RWPE1 (cell line): ENCODE results near the gene TMEM69.
"Not testable (repeated sequence)": the region's sequence is repeated elsewhere in the genome, so short reads cannot be mapped to it uniquely, and the experiment has no call there.

ENCODE experiments used
- CTCF ChIA-PET: fragments of 350-600 bp; sonication (Branson Sonifier 250); formaldehyde crosslinking; extraction: SDS; loops from one replicate; lab custom pipeline; 2021; lab: Yijun Ruan, JAX
- POLR2A ChIA-PET: fragments of 400-600 bp; formaldehyde crosslinking; extraction: SDS; loops from one replicate; lab custom pipeline; 2020; ENCODE audit warnings: antibody characterized with exemption; ENCODE audit not compliant: low non-redundant PET; lab: Yijun Ruan, JAX
- DNase-seq: peaks from one replicate; pipeline ENCODE4 v3.0.0; 2012; ENCODE audit warnings: low spot score
- H3K27ac ChIP-seq: fragments of 450-650 bp; 2 replicates; pipeline ENCODE4 v1.5.1; 2017
- TF ChIP-seq, protein P1 (sequence below): fragments of 450-650 bp; conservative IDR thresholded peaks from 2 replicates; pipeline ENCODE4 v1.5.1; 2017; ENCODE audit warnings: low read depth, mild to moderate bottlenecking

Gene TMEM69

GRCh38 chr1:45704637-45705036 is 16.7 kb downstream of the TMEM69 start:
- POLR2A ChIA-PET = no interaction called here
- CTCF ChIA-PET = interaction anchor here (0.5 kb wide), 1 partner anchor 9 kb away, joined by 3 read pairs; no protein-coding TSS in a partner anchor
- TF ChIP-seq, protein P1, sequence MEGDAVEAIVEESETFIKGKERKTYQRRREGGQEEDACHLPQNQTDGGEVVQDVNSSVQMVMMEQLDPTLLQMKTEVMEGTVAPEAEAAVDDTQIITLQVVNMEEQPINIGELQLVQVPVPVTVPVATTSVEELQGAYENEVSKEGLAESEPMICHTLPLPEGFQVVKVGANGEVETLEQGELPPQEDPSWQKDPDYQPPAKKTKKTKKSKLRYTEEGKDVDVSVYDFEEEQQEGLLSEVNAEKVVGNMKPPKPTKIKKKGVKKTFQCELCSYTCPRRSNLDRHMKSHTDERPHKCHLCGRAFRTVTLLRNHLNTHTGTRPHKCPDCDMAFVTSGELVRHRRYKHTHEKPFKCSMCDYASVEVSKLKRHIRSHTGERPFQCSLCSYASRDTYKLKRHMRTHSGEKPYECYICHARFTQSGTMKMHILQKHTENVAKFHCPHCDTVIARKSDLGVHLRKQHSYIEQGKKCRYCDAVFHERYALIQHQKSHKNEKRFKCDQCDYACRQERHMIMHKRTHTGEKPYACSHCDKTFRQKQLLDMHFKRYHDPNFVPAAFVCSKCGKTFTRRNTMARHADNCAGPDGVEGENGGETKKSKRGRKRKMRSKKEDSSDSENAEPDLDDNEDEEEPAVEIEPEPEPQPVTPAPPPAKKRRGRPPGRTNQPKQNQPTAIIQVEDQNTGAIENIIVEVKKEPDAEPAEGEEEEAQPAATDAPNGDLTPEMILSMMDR = no peak
- no peak for DNase-seq
- H3K27ac ChIP-seq = no peak overlapping the region

DNA sequence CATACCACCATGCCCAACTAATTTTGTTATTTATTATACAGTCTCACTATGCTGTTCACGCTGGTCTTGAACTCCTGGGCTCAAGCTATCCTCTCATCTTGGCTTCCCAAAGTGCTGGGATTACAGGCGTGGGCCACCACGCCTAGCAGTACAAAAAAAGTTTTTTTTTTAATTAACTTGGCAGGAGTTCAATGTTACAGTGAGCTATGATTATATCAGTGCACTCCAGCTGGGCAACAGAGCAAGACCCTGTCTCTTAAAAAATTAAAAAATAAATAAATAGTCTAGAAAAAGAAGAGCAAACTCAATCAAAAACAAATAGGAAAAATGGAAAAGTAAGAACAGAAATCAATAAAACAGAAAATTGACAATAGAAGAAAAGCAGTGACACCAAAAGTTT is 25.7 kb downstream of the TMEM69 start:
- POLR2A ChIA-PET = no interaction called here

GRCh38 chr1:45716700-45717099 is 28.7 kb downstream of the TMEM69 start:
- POLR2A ChIA-PET = no interaction called here
- no peak overlapping the region for H3K27ac ChIP-seq
- TF ChIP-seq, protein P1 = no peak
- no peak for DNase-seq
- CTCF ChIA-PET = interaction anchor here (0.6 to 1.1 kb wide), 2 partner anchors 22 to 76 kb away, joined by 3 to 4 read pairs; no protein-coding TSS in a partner anchor

More for the DNA sequence above, 25.7 kb downstream of the TMEM69 start:
- no peak overlapping the region for H3K27ac ChIP-seq
- DNase-seq = no peak
- TF ChIP-seq, protein P1 = no peak
- CTCF ChIA-PET = interaction anchor here (0.7 to 0.8 kb wide), 2 partner anchors 9 to 110 kb away, joined by 3 to 4 read pairs; no protein-coding TSS in a partner anchor

DNA sequence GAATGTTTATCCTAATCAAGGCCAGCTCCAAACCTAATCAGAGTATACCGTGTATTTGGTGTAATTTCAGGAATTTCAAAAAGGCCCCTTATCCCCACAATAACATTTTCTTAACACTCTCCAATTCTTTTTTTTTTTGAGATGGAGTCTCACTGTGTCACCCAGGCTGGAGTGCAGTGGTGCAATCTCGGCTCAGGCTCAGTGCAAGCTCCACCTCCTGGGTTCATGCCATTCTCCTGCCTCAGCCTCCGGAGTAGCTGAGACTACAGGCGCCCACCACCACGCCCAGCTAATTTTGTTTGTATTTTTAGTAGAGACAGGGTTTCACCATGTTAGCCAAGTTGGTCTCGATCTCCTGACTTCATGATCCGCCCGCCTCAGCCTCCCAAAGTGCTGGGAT is 29.4 kb downstream of the TMEM69 start:
- DNase-seq, POLR2A ChIA-PET, H3K27ac ChIP-seq: not testable (repeated sequence)
- CTCF ChIA-PET = interaction anchor here (0.6 to 1.1 kb wide), 3 partner anchors 16 to 76 kb away, joined by 3 to 5 read pairs (median 4); no protein-coding TSS in a partner anchor

GRCh38 chr1:45718289-45718688 is 30.3 kb downstream of the TMEM69 start:
- DNase-seq = no peak
- TF ChIP-seq, protein P1 = no peak
- H3K27ac ChIP-seq = no peak overlapping the region
- ChIA-PET CTCF (interaction anchor here (0.7 kb wide), 1 partner anchor 28 kb away, joined by 3 read pairs; no protein-coding TSS in a partner anchor), POLR2A (no interaction called here)

DNA sequence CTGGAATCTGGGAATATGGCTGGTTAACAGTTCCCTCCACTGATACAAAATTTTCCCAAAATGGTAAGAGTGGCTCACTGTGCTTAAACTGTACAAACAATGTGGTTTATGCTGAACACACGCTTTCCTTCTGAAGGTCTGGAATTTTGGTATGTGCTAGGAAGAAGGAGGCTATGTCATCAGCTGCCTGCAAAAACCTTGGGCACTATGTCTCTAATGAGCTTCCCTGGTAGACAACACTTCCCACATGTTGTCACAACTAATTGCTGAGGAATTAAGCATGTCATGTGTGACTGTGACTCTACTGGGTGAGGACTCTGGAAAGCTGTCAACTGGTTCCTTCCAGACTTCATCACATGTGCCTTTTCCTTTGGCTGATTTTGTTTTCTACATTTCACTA is 33.2 kb downstream of the TMEM69 start:
- DNase-seq = no peak
- TF ChIP-seq, protein P1 = no peak
- POLR2A ChIA-PET = no interaction called here
- H3K27ac ChIP-seq = no peak overlapping the region
- CTCF ChIA-PET = no interaction called here

- ChIA-PET POLR2A (no interaction called here), CTCF (no interaction called here)
- TF ChIP-seq, protein P1 = no peak
- H3K27ac ChIP-seq = no peak overlapping the region
- DNase-seq = no peak
These were observed 34.8 kb downstream of the TMEM69 start for GRCh38 chr1:45722809-45723208.
